SK-N-SH (cell line): Measurements from ENCODE around the gene TFEB. TPM values are rescaled to one million over a fixed set of nuclear protein-coding genes. Genes with fewer than 3 reads are reported as not detected.

Experiments
- CTCF ChIA-PET: fragments of 300-600, 350-600 bp; formaldehyde crosslinking; extraction: SDS; loops from one replicate; lab custom pipeline; 2021; lab: Yijun Ruan, JAX
- POLR2A ChIA-PET: fragments of 350-600 bp; sonication (Branson Sonifier 250); formaldehyde crosslinking; extraction: SDS; loops from one replicate; lab custom pipeline; 2020; ENCODE audit warnings: antibody characterized with exemption, inconsistent platforms; lab: Yijun Ruan, JAX
- DNase-seq: peaks from one replicate; pipeline ENCODE4 v3.0.0; 2012
- H2AFZ ChIP-seq: fragments of 200-600 bp; sonication (generic); 2 replicates; pipeline ENCODE4 v1.8.1; 2016; ENCODE audit warnings: antibody characterized with exemption, mild to moderate bottlenecking, low read depth
- H3F3A ChIP-seq: fragments of 200-600 bp; sonication (generic); replicated peaks from 2 replicates; pipeline ENCODE3; 2016; ENCODE audit warnings: antibody characterized with exemption, mild to moderate bottlenecking; ENCODE audit not compliant: insufficient read depth
- H3K27ac ChIP-seq, 2 experiments: fragments of 200-500 bp in 1 of 2; fragments of 200-600 bp in 1 of 2; sonication (Bioruptor generic) in 1 of 2; sonication (generic), shearing (Covaris generic) in 1 of 2; 2 replicates each; pipeline versions ENCODE4 v1.5.1 to v1.6.1; 2014 to 2016; ENCODE audit warnings: low read depth in 2 of 2, inconsistent platforms in 1 of 2, low read length in 1 of 2, mild to moderate bottlenecking in 1 of 2, mixed read lengths in 1 of 2
- H3K27me3 ChIP-seq: fragments of 200-600 bp; sonication (generic), shearing (Covaris generic); 2 replicates; pipeline ENCODE4 v1.6.1; 2016; ENCODE audit warnings: mixed run types; ENCODE audit not compliant: insufficient read depth
- H3K36me3 ChIP-seq, 2 experiments: fragments of 200-500 bp in 1 of 2; fragments of 200-600 bp in 1 of 2; sonication (Bioruptor generic) in 1 of 2; sonication (generic) in 1 of 2; replicated peaks in 1 of 2; 2 replicates each; pipeline versions ENCODE3 to v1.5.1; 2014 to 2016; ENCODE audit warnings: low read length in 1 of 2, mild to moderate bottlenecking in 1 of 2; ENCODE audit not compliant: insufficient read depth in 2 of 2, control insufficient read depth in 1 of 2
- H3K4me1 ChIP-seq, 2 experiments: fragments of 200-500 bp in 1 of 2; fragments of 200-600 bp in 1 of 2; sonication (Bioruptor generic) in 1 of 2; sonication (generic), shearing (Covaris generic) in 1 of 2; 2 replicates each; pipeline versions ENCODE4 v1.5.1 to v1.6.1; 2014 to 2016; ENCODE audit warnings: low read depth in 1 of 2, low read length in 1 of 2, mixed run types in 1 of 2; ENCODE audit not compliant: insufficient read depth in 2 of 2, control insufficient read depth in 1 of 2
- H3K4me2 ChIP-seq: fragments of 200-600 bp; sonication (generic), shearing (Covaris generic); 2 replicates; pipeline ENCODE4 v1.6.1; 2017; ENCODE audit warnings: mixed run types
- H3K4me3 ChIP-seq, 2 experiments: fragments of 200-500 bp in 1 of 2; fragments of 200-600 bp in 1 of 2; sonication (Bioruptor generic) in 1 of 2; sonication (generic), shearing (Covaris generic) in 1 of 2; 2 replicates each; pipeline versions ENCODE4 v1.5.1 to v1.8.1; 2014 to 2016; ENCODE audit warnings: low read depth in 2 of 2, inconsistent platforms in 1 of 2, low read length in 1 of 2, mild to moderate bottlenecking in 1 of 2, mixed read lengths in 1 of 2, moderate library complexity in 1 of 2
- H3K79me2 ChIP-seq: fragments of 200-600 bp; sonication (generic); 2 replicates; pipeline ENCODE4 v1.8.1; 2017; ENCODE audit warnings: mild to moderate bottlenecking; ENCODE audit not compliant: insufficient read depth
- H3K9ac ChIP-seq: fragments of 200-600 bp; sonication (generic); 2 replicates; pipeline ENCODE4 v1.6.1; 2017; ENCODE audit warnings: mixed run types
- H3K9me2 ChIP-seq: fragments of 200-600 bp; sonication (generic); 2 replicates; pipeline ENCODE4 v1.6.1; 2017; ENCODE audit warnings: mixed run types
- H3K9me3 ChIP-seq: fragments of 200-600 bp; sonication (generic); 2 replicates; pipeline ENCODE4 v1.6.1; 2017; ENCODE audit warnings: mixed run types, mild to moderate bottlenecking, moderate library complexity
- H4K20me1 ChIP-seq: fragments of 200-600 bp; sonication (generic); 2 replicates; pipeline ENCODE4 v1.6.1; 2017; ENCODE audit warnings: mild to moderate bottlenecking, mixed run types; ENCODE audit not compliant: insufficient read depth
- EP300 ChIP-seq, 2 experiments: IDR thresholded peaks; 2 replicates each; pipeline versions ENCODE4 v1.4.0 to v1.6.1; 2012; ENCODE audit warnings: borderline replicate concordance in 1 of 2, low read depth in 1 of 2, low read length in 1 of 2
- FOXM1 ChIP-seq: IDR thresholded peaks from 2 replicates; pipeline ENCODE4 v1.4.0; 2012; ENCODE audit warnings: low read depth, mild to moderate bottlenecking
- GABPA ChIP-seq: IDR thresholded peaks from 2 replicates; pipeline ENCODE4 v1.4.0; 2012; ENCODE audit warnings: low read depth, mild to moderate bottlenecking
- JUND ChIP-seq: IDR thresholded peaks from 2 replicates; pipeline ENCODE4 v1.4.0; 2012
- MAX ChIP-seq: IDR thresholded peaks from 2 replicates; pipeline ENCODE4 v1.4.0; 2012; ENCODE audit warnings: low read depth
- MEF2A ChIP-seq: IDR thresholded peaks from 2 replicates; pipeline ENCODE4 v1.4.0; 2012; ENCODE audit warnings: low read depth, borderline replicate concordance
- MXI1 ChIP-seq: IDR thresholded peaks from 2 replicates; pipeline ENCODE4 v1.6.1; 2012; ENCODE audit warnings: mild to moderate bottlenecking, low read depth, low read length, improper control_type of control experiment
- POLR2AphosphoS5 ChIP-seq: IDR thresholded peaks from 2 replicates; pipeline ENCODE4 v1.6.1; 2012; ENCODE audit warnings: low read depth, low read length
- RCOR1 ChIP-seq: fragments of 150-350 bp; IDR thresholded peaks from 2 replicates; pipeline ENCODE4 v1.6.1; 2017; ENCODE audit warnings: antibody characterized with exemption, low read length
- REST ChIP-seq: IDR thresholded peaks from 2 replicates; pipeline ENCODE4 v1.6.1; 2012; ENCODE audit warnings: mild to moderate bottlenecking, low read depth, low read length, moderate library complexity
- RXRA ChIP-seq: IDR thresholded peaks from 2 replicates; pipeline ENCODE4 v1.4.0; 2012; ENCODE audit warnings: low read depth, mild to moderate bottlenecking, borderline replicate concordance
- SIN3A ChIP-seq: IDR thresholded peaks from 2 replicates; pipeline ENCODE4 v1.6.1; 2012; ENCODE audit warnings: low read depth, mild to moderate bottlenecking, low read length, moderate library complexity, borderline replicate concordance
- SMC3 ChIP-seq: IDR thresholded peaks from 2 replicates; pipeline ENCODE4 v1.6.1; 2012; ENCODE audit warnings: low read depth, low read length, improper control_type of control experiment
- TCF12 ChIP-seq: IDR thresholded peaks from 2 replicates; pipeline ENCODE4 v1.4.0; 2012
- TEAD4 ChIP-seq: IDR thresholded peaks from 2 replicates; pipeline ENCODE4 v1.4.0; 2012; ENCODE audit warnings: mild to moderate bottlenecking, borderline replicate concordance; ENCODE audit not compliant: insufficient read depth
- WGBS: methylation state at CpG from one replicate; pipeline ENCODE4 v1.1.6; 2017; ENCODE audit warnings: low lambda C conversion rate; 5-methylcytosine and 5-hydroxymethylcytosine counted together
- polyA plus RNA-seq, 3 experiments: library from polyadenylated mRNA; depleted of rRNA; stranded (reverse); fragments of >200 nt; gene quantifications; 2 replicates each; pipeline ENCODE4 v1.2.3, GENCODE V29; 2012
- TF ChIP-seq, protein P1 (sequence below): fragments of 200-600 bp; sonication (generic); IDR thresholded peaks from 2 replicates; pipeline ENCODE4 v1.6.1; 2017; ENCODE audit warnings: antibody characterized with exemption, mild to moderate bottlenecking, moderate library complexity
- TF ChIP-seq, protein P2 (sequence below): IDR thresholded peaks from 2 replicates; pipeline ENCODE4 v1.4.0; 2012; ENCODE audit warnings: low read depth, borderline replicate concordance

The TFEB gene
- polyA plus RNA-seq, 1 of the 3 experiments (the other 2 are of a cell fraction), result 6.2 TPM

DNA sequence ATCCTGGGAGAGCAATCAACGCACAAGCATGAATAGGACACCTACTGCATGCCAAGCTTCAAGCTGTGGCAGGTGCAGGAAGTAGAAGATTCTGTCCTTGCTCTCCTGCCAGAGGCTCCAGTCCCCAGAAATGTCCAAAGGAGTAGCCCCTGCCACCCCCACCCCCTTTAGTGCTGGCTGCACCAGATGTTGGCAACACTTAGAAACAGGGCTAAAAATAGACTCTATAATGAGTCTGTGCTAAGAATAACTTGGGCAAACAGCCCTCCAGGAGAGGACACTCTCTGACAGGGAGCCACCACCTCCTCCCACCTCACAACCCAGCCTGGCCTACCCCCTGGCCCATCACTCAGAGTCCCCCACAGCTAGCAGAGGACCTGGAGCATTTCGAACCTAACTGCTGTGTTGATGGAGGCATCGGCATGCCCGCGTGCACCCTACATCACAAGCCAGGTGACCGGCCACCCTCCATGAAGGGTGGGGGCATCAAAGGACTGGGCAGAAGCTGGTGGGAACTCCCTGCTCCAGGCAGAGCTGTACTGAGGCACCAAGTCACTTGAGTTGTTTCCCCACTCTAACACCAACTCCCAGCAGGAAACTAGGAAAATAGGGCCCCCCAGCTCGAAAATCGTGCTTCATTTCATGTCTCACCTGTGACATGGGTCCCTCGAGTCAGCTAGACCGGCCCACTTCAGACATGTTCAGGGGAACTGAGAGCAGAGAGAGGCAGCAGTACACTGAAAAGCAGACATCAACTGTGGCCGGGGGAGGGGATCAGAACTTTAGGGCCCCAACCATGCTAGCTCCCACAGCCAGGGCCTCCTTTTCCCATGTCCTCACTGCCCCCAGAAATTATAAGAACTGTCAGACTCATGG lies 18.7 kb downstream of the TFEB start:
- Histone ChIP-seq H3K9me2 (no peaks in the 10 kb centered on the region), H3K79me2 (peaks cover 23% of the 10 kb centered on the region; the same call in 1 of the 2 replicates), H3K27ac (no peak overlapping the region), H3K4me3 (no peak overlapping the region), H3K27me3 (no peaks in the 10 kb centered on the region), H3F3A (peaks cover 20% of the 10 kb centered on the region), H3K36me3 (no peaks in the 10 kb centered on the region), H3K4me2 (peak overlapping the region; percentile 53; the same call in 1 of the 2 replicates), H3K9me3 (no peaks in the 10 kb centered on the region), H4K20me1 (peaks cover 11% of the 10 kb centered on the region; the same call in 1 of the 2 replicates), H3K4me1 (peaks cover 29 to 50% of the 10 kb centered on the region in 2 experiments; a peak in 3 of 4 replicates), H2AFZ (no peak overlapping the region; the same call in 1 of the 2 replicates), H3K9ac (no peak overlapping the region)
- DNase-seq, result no peak
- TF ChIP-seq, protein P1, sequence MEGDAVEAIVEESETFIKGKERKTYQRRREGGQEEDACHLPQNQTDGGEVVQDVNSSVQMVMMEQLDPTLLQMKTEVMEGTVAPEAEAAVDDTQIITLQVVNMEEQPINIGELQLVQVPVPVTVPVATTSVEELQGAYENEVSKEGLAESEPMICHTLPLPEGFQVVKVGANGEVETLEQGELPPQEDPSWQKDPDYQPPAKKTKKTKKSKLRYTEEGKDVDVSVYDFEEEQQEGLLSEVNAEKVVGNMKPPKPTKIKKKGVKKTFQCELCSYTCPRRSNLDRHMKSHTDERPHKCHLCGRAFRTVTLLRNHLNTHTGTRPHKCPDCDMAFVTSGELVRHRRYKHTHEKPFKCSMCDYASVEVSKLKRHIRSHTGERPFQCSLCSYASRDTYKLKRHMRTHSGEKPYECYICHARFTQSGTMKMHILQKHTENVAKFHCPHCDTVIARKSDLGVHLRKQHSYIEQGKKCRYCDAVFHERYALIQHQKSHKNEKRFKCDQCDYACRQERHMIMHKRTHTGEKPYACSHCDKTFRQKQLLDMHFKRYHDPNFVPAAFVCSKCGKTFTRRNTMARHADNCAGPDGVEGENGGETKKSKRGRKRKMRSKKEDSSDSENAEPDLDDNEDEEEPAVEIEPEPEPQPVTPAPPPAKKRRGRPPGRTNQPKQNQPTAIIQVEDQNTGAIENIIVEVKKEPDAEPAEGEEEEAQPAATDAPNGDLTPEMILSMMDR, result no peak
- peak; percentile 31; the same call in 1 of the 2 replicates for TF ChIP-seq MEF2A
- WGBS, result 96% methylated on average over 11 of the region's 11 CpGs
- POLR2A ChIA-PET, result no interaction called here
- CTCF ChIA-PET, result interaction anchor here (1.2 to 3.2 kb wide), 5 partner anchors 9 to 349 kb away, joined by 4 to 16 read pairs (median 8); no protein-coding TSS in a partner anchor

DNA sequence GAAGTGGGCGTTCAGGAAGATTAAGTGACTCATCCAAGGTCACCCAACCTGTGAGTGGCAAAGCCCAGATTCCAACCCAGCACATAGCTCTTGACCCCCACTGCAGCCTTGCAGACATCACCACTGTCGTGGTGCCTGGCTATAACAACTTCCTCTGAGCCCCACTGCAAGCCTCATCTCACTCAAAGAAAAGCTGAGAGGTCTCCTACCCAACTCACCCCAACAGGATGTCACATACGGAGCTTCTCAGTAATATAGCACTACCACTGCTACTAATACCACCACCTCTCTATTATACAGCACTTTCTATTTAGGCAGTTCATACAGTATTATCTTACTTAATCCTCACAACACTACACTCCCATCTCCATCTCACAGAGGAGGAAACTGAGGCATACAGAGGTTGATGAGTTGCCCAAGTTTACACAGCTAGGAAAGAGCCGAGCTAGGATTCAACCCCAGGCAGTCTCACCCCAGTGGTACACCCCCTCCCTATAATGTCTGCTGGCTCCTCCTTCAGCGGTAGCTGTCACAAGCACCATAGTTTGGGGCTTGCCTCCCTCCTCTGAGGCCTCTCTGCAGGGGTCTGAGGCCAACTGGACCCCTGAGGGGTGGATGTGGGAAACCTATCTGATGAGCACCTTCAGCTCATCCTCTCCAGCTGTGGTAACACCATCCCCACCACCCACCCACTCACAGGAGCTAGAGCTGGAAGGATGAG lies 19.5 kb downstream of the TFEB start:
- Histone ChIP-seq H3K27ac (no peak overlapping the region), H3K27me3 (no peaks in the 10 kb centered on the region), H3K4me3 (no peak overlapping the region), H3K9ac (no peak overlapping the region), H3F3A (peaks cover 20% of the 10 kb centered on the region), H3K9me2 (no peaks in the 10 kb centered on the region), H4K20me1 (peaks cover 11% of the 10 kb centered on the region; the same call in 1 of the 2 replicates), H3K4me1 (peaks cover 29 to 53% of the 10 kb centered on the region in 2 experiments; a peak in 3 of 4 replicates), H3K4me2 (peak overlapping the region; percentile 53; the same call in 1 of the 2 replicates), H3K9me3 (no peaks in the 10 kb centered on the region), H3K79me2 (peaks cover 20% of the 10 kb centered on the region; the same call in 1 of the 2 replicates), H3K36me3 (no peaks in the 10 kb centered on the region), H2AFZ (no peak overlapping the region)
- no peak for DNase-seq
- WGBS, result 89% methylated on average over 5 of the region's 5 CpGs
- CTCF ChIA-PET, result interaction anchor here (0.7 to 3.2 kb wide), 9 partner anchors 10 to 348 kb away, joined by 3 to 16 read pairs (median 4); partner anchors contain the start of gene TOMM6
- POLR2A ChIA-PET, result interaction anchor here (0.7 kb wide), 1 partner anchor 18 kb away, joined by 3 read pairs; no protein-coding TSS in a partner anchor
- TF ChIP-seq TEAD4, result no peak
- TF ChIP-seq EP300 (IDR thresholded peaks at IDR 0.05; ENCODE audit: borderline replicate concordance in 1 of 2, low read depth in 1 of 2, low read length in 1 of 2), result no peak
- TF ChIP-seq MAX, result no peak
- TF ChIP-seq RXRA, result no peak
- TF ChIP-seq GABPA, result no peak
- TF ChIP-seq MXI1, result no peak
- TF ChIP-seq REST, result no peak
- no peak for TF ChIP-seq SIN3A
- no peak for TF ChIP-seq FOXM1
- TF ChIP-seq JUND, result no peak
- TF ChIP-seq POLR2AphosphoS5, result no peak
- no peak for TF ChIP-seq TCF12
- TF ChIP-seq RCOR1, result no peak
- no peak for TF ChIP-seq SMC3
- TF ChIP-seq, protein P2, sequence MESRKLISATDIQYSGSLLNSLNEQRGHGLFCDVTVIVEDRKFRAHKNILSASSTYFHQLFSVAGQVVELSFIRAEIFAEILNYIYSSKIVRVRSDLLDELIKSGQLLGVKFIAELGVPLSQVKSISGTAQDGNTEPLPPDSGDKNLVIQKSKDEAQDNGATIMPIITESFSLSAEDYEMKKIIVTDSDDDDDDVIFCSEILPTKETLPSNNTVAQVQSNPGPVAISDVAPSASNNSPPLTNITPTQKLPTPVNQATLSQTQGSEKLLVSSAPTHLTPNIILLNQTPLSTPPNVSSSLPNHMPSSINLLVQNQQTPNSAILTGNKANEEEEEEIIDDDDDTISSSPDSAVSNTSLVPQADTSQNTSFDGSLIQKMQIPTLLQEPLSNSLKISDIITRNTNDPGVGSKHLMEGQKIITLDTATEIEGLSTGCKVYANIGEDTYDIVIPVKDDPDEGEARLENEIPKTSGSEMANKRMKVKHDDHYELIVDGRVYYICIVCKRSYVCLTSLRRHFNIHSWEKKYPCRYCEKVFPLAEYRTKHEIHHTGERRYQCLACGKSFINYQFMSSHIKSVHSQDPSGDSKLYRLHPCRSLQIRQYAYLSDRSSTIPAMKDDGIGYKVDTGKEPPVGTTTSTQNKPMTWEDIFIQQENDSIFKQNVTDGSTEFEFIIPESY, result no peak
